GM12878 (cell line): Measurements from ENCODE around the gene ATXN7L1. TPM values are rescaled to one million over a fixed set of nuclear protein-coding genes. Genes with fewer than 3 reads are reported as not detected.

Experiments
- ATAC-seq: fragments of 200-7000 bp; cut with Tn5 transposase; 3 replicates; pipeline ENCODE4 v1.9.1; 2020; ENCODE audit warnings: mild to moderate bottlenecking, moderate library complexity
- BruUV-seq: library from RNA; stranded (reverse); fragments of 400-500 nt; replicated peaks from 2 replicates; lab custom pipeline; 2021; lab: Mats Ljungman, UMichigan
- CTCF ChIA-PET: fragments of 300-600 bp; sonication (Branson Sonifier 250); formaldehyde crosslinking; extraction: SDS; loops from one replicate; lab custom pipeline; 2021; ENCODE audit warnings: inconsistent platforms; lab: Yijun Ruan, JAX
- POLR2A ChIA-PET: fragments of 350-600 bp; formaldehyde crosslinking; extraction: SDS; loops from one replicate; lab custom pipeline; 2021; ENCODE audit warnings: inconsistent platforms; lab: Charles Lee
- RAD21 ChIA-PET: fragments of 300-600 bp; sonication (Branson Sonifier 250); formaldehyde crosslinking; loops from one replicate; lab custom pipeline; 2023; ENCODE audit warnings: antibody characterized with exemption; ENCODE audit not compliant: unreplicated experiment; lab: Charles Lee
- SMC1A ChIA-PET: fragments of 300-600 bp; sonication (Branson Sonifier 250); formaldehyde crosslinking; loops from one replicate; lab custom pipeline; 2023; ENCODE audit not compliant: unreplicated experiment, uncharacterized antibody; lab: Charles Lee
- DNase-seq: peaks from one replicate; pipeline ENCODE4 v3.0.0-alpha.2; 2011; ENCODE audit warnings: low read depth, low spot score
- FAIRE-seq: peaks from 3 replicates; lab custom pipeline; 2011; peaks lifted over from hg19 to GRCh38; lab: Jason Lieb, UNC
- H2AFZ ChIP-seq: 2 replicates; pipeline ENCODE4 v1.6.0; 2011; ENCODE audit warnings: low read depth, low read length, control low read depth; ENCODE audit not compliant: control insufficient read depth
- H3K27ac ChIP-seq: 2 replicates; pipeline ENCODE4 v1.5.1; 2011; ENCODE audit warnings: control low read depth; ENCODE audit not compliant: control insufficient read depth, insufficient read depth
- H3K27me3 ChIP-seq, 2 experiments: replicated peaks in 1 of 2; 2 replicates each; pipeline versions ENCODE4 v1.6.0 to v1.6.1; 2011; ENCODE audit warnings: low read length in 1 of 2; ENCODE audit not compliant: control insufficient read depth in 2 of 2, insufficient read depth in 2 of 2
- H3K36me3 ChIP-seq, 2 experiments: 2 replicates each; pipeline ENCODE4 v1.5.1; 2011; ENCODE audit warnings: low read length in 1 of 2; ENCODE audit not compliant: control insufficient read depth in 2 of 2, insufficient read depth in 2 of 2
- H3K4me1 ChIP-seq: 2 replicates; pipeline ENCODE4 v1.6.1; 2011; ENCODE audit warnings: mild to moderate bottlenecking, low read length, moderate library complexity, mixed read lengths; ENCODE audit not compliant: control insufficient read depth, insufficient read depth
- H3K4me2 ChIP-seq: 2 replicates; pipeline ENCODE4 v1.6.0; 2011; ENCODE audit warnings: control low read depth; ENCODE audit not compliant: control insufficient read depth, insufficient read depth
- H3K4me3 ChIP-seq: fragments of 200-600 bp; sonication (generic); 2 replicates; pipeline ENCODE4 v1.5.1; 2016
- H3K79me2 ChIP-seq: 2 replicates; pipeline ENCODE4 v1.6.0; 2011; ENCODE audit warnings: low read length; ENCODE audit not compliant: control insufficient read depth, insufficient read depth
- H3K9ac ChIP-seq: 2 replicates; pipeline ENCODE4 v1.8.0; 2011; ENCODE audit warnings: low read length, control low read depth, mixed read lengths; ENCODE audit not compliant: control insufficient read depth, insufficient read depth
- H3K9me3 ChIP-seq: replicated peaks from 3 replicates; pipeline ENCODE4 v1.5.1; 2011; ENCODE audit warnings: mild to moderate bottlenecking, low read length; ENCODE audit not compliant: control insufficient read depth, insufficient read depth
- H4K20me1 ChIP-seq: 2 replicates; pipeline ENCODE4 v1.6.0; 2011; ENCODE audit not compliant: control insufficient read depth, insufficient read depth
- BCL11A ChIP-seq: IDR thresholded peaks from 2 replicates; pipeline ENCODE4 v1.6.1; 2011; ENCODE audit warnings: low read depth, low read length
- CREB1 ChIP-seq: IDR thresholded peaks from 2 replicates; pipeline ENCODE4 v1.6.1; 2012; ENCODE audit warnings: low read depth, mild to moderate bottlenecking, inconsistent platforms
- GATAD2B ChIP-seq: fragments of 450-650 bp; conservative IDR thresholded peaks from 2 replicates; pipeline ENCODE4 v1.6.1; 2017; ENCODE audit warnings: low read depth, mild to moderate bottlenecking, moderate library complexity
- HCFC1 ChIP-seq: fragments of 150-350 bp; IDR thresholded peaks from 2 replicates; pipeline ENCODE4 v1.6.1; 2014; ENCODE audit warnings: low read length
- HDAC2 ChIP-seq: fragments of 200-600 bp; sonication (generic); IDR thresholded peaks from 2 replicates; pipeline ENCODE4 v1.6.1; 2017
- KLF5 ChIP-seq: fragments of 450-650 bp; IDR thresholded peaks from 2 replicates; pipeline ENCODE4 v1.6.1; 2014; ENCODE audit warnings: mild to moderate bottlenecking; ENCODE audit not compliant: partially characterized antibody
- MEF2B ChIP-seq: fragments of 450-650 bp; IDR thresholded peaks from 2 replicates; pipeline ENCODE4 v1.6.1; 2018; ENCODE audit warnings: mild to moderate bottlenecking, moderate library complexity; ENCODE audit not compliant: partially characterized antibody, poor library complexity, severe bottlenecking
- MTA2 ChIP-seq: fragments of 450-650 bp; IDR thresholded peaks from 2 replicates; pipeline ENCODE4 v1.6.1; 2016; ENCODE audit warnings: low read depth, mild to moderate bottlenecking, moderate library complexity
- SIN3A ChIP-seq: IDR thresholded peaks from 2 replicates; pipeline ENCODE4 v1.6.1; 2012; ENCODE audit warnings: low read depth, low read length, improper control_type of control experiment
- YY1 ChIP-seq: IDR thresholded peaks from 2 replicates; pipeline ENCODE4 v1.6.1; 2011; ENCODE audit warnings: low read depth, mild to moderate bottlenecking, low read length
- ZNF622 ChIP-seq: fragments of 450-650 bp; IDR thresholded peaks from 2 replicates; pipeline ENCODE4 v1.6.1; 2017; ENCODE audit warnings: mild to moderate bottlenecking, inconsistent platforms
- ZZZ3 ChIP-seq: IDR thresholded peaks from 2 replicates; pipeline ENCODE4 v1.6.1; 2011; ENCODE audit warnings: low read depth; ENCODE audit not compliant: control insufficient read depth, insufficient read length
- WGBS: methylation state at CpG from one replicate; pipeline ENCODE4 v1.1.6; 2016; ENCODE audit warnings: low lambda C conversion rate; ENCODE audit not compliant: insufficient replicate concordance, insufficient coverage; ENCODE audit errors: missing lambda C conversion rate; 5-methylcytosine and 5-hydroxymethylcytosine counted together
- in situ Hi-C: fragments of 300-500 bp; cut with MboI; formaldehyde crosslinking; loops from 9 replicates; pipeline ENCODE4 v1.14.3; 2018; ENCODE audit warnings: mixed read lengths
- intact Hi-C: fragments of 100-400 bp; cut with micrococcal nuclease; formaldehyde crosslinking; loops from one replicate; pipeline ENCODE4 v1.14.2; 2022; ENCODE audit not compliant: unreplicated experiment
- polyA plus RNA-seq, 11 experiments: library from polyadenylated mRNA; depleted of rRNA in 4 of 11; unstranded in 6 of 11; stranded (reverse) in 5 of 11; fragments of >200 nt; fragmentation: Nextera tagmentation in 4 of 11; fragmentation: Illumina TruSeq in 1 of 11; extraction: Ambion mirVana in 4 of 11; extraction: Trizol in 1 of 11; gene quantifications; 1 replicate in 1 of 11; 2 replicates in 10 of 11; pipeline versions ENCODE4 v1.2.1 to v1.2.3, GENCODE V29; 2011 to 2016; ENCODE audit warnings: inconsistent platforms in 2 of 11, missing spikeins in 2 of 11, low read depth in 1 of 11
- total RNA-seq, 4 experiments: library from RNA; depleted of rRNA in 3 of 4; stranded (reverse); fragments of >200 nt in 3 of 4; fragmentation: Illumina TruSeq in 1 of 4; extraction: Trizol in 1 of 4; gene quantifications; 2 replicates each; pipeline versions ENCODE4 v1.2.1 to v1.2.3, GENCODE V29; 2013 to 2021
- TF ChIP-seq, protein P1 (sequence below): IDR thresholded peaks from 2 replicates; pipeline ENCODE4 v1.6.1; 2012; ENCODE audit warnings: low read length, inconsistent platforms

The ATXN7L1 gene
- total and polyA plus RNA-seq, 10 of the 15 experiments (the other 5 are each of a cell fraction or from before 2014, with no cell fraction given): 0.40 to 2.9 (median 1.2) TPM

- ChIA-PET CTCF (no interaction called here), SMC1A (no interaction called here), RAD21 (no interaction called here), POLR2A (no interaction called here)
- H3K36me3 ChIP-seq: no peaks in the 10 kb centered on the region
- H3K79me2 ChIP-seq: no peaks in the 10 kb centered on the region
- ATAC-seq: no peak
- FAIRE-seq: no peak
- H3K27ac ChIP-seq: no peak overlapping the region
- in situ Hi-C loops (no loop called here), intact Hi-C loops (no loop called here)
- H3K9ac ChIP-seq: no peak overlapping the region
- H3K9me3 ChIP-seq: no peaks in the 10 kb centered on the region; the same call in 2 of the 3 replicates
- H3K4me1 ChIP-seq: no peaks in the 10 kb centered on the region
- no TSS peak for BruUV-seq
- H3K27me3 ChIP-seq: peaks cover 3 to 16% of the 10 kb centered on the region in 2 experiments
- H3K4me3 ChIP-seq: no peak overlapping the region
- WGBS: 43% methylated on average over 1 of the region's 1 CpG
- H4K20me1 ChIP-seq: no peaks in the 10 kb centered on the region
- H3K4me2 ChIP-seq: no peak overlapping the region
- no peak for TF ChIP-seq HDAC2
- TF ChIP-seq BCL11A: no peak
- TF ChIP-seq KLF5: no peak
- no peak for TF ChIP-seq GATAD2B
- TF ChIP-seq HCFC1: no peak
- no peak for TF ChIP-seq ZNF622
- TF ChIP-seq MTA2: no peak
- no peak for TF ChIP-seq YY1
- TF ChIP-seq CREB1: no peak
- TF ChIP-seq, protein P1, sequence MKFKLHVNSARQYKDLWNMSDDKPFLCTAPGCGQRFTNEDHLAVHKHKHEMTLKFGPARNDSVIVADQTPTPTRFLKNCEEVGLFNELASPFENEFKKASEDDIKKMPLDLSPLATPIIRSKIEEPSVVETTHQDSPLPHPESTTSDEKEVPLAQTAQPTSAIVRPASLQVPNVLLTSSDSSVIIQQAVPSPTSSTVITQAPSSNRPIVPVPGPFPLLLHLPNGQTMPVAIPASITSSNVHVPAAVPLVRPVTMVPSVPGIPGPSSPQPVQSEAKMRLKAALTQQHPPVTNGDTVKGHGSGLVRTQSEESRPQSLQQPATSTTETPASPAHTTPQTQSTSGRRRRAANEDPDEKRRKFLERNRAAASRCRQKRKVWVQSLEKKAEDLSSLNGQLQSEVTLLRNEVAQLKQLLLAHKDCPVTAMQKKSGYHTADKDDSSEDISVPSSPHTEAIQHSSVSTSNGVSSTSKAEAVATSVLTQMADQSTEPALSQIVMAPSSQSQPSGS: no peak
- TF ChIP-seq ZZZ3: no peak
- TF ChIP-seq SIN3A: no peak
- TF ChIP-seq MEF2B: no peak
- H2AFZ ChIP-seq: no peak overlapping the region
- no peak for DNase-seq
Measured at GRCh38 chr7:105916603-105917002, 40.2 kb upstream of the ATXN7L1 start.
